Astrocyte of the cerebellum (primary cell): ENCODE data around the gene TFCP2L1.

Source experiments
- DNase-seq: peaks from one replicate; pipeline ENCODE4 v3.0.0-alpha.2; 2011; ENCODE audit warnings: low read depth
- H3K4me3 ChIP-seq: 2 replicates; pipeline ENCODE4 v1.5.1; 2011; ENCODE audit warnings: mild to moderate bottlenecking, low read depth, low read length, moderate library complexity
- CTCF ChIP-seq: IDR thresholded peaks from 2 replicates; pipeline ENCODE4 v1.5.1; 2012; ENCODE audit warnings: low read length, low read depth, moderate library complexity, mild to moderate bottlenecking; ENCODE audit errors: missing control alignments
- in situ Hi-C: cut with HindIII; loops from 2 replicates; pipeline ENCODE4 v1.10.0; 2017; ENCODE audit warnings: low sequenced_read_pairs

Gene TFCP2L1

GRCh38 chr2:121236101-121236640 lies 48.8 kb downstream of the TFCP2L1 start:
- no peak overlapping the region for H3K4me3 ChIP-seq
- no peak for TF ChIP-seq CTCF
- DNase-seq: no peak
- in situ Hi-C loops: loop anchor here (5.0 kb wide), 1 partner anchor 74 kb away; no protein-coding TSS in a partner anchor

- no peak for TF ChIP-seq CTCF
- in situ Hi-C loops: loop anchor here (5.0 kb wide), 1 partner anchor 73 kb away; no protein-coding TSS in a partner anchor
- H3K4me3 ChIP-seq: no peak overlapping the region
- DNase-seq: no peak
Observed at GRCh38 chr2:121235542-121235941, 49.5 kb downstream of the TFCP2L1 start.

- TF ChIP-seq CTCF: no peak
- H3K4me3 ChIP-seq: no peak overlapping the region
- DNase-seq: no peak
- in situ Hi-C loops: loop anchor here (5.0 kb wide), 1 partner anchor 72 kb away; no protein-coding TSS in a partner anchor
Observed at GRCh38 chr2:121234791-121235190, 50.2 kb downstream of the TFCP2L1 start.

- no peak for TF ChIP-seq CTCF
Observed at GRCh38 chr2:121234144-121234543, 50.9 kb downstream of the TFCP2L1 start.

GRCh38 chr2:121233486-121234110 lies 51.4 kb downstream of the TFCP2L1 start:
- DNase-seq: no peak
- H3K4me3 ChIP-seq: no peak overlapping the region
- in situ Hi-C loops: no loop called here
- no peak for TF ChIP-seq CTCF

More at GRCh38 chr2:121234144-121234543, 50.9 kb downstream of the TFCP2L1 start:
- in situ Hi-C loops: no loop called here
- no peak overlapping the region for H3K4me3 ChIP-seq
- DNase-seq: no peak

GRCh38 chr2:121232626-121233265 lies 52.3 kb downstream of the TFCP2L1 start:
- no peak for TF ChIP-seq CTCF
- in situ Hi-C loops: no loop called here
- DNase-seq: no peak
- H3K4me3 ChIP-seq: no peak overlapping the region
